ENCODE data around the gene CENPL.
A peak's percentile ranks its signal among the peaks of the same experiment; 100 is the strongest.
"Not testable (repeated sequence)": the region's sequence is repeated elsewhere in the genome, so short reads cannot be mapped to it uniquely, and the experiment has no call there.

Gene CENPL

DNA sequence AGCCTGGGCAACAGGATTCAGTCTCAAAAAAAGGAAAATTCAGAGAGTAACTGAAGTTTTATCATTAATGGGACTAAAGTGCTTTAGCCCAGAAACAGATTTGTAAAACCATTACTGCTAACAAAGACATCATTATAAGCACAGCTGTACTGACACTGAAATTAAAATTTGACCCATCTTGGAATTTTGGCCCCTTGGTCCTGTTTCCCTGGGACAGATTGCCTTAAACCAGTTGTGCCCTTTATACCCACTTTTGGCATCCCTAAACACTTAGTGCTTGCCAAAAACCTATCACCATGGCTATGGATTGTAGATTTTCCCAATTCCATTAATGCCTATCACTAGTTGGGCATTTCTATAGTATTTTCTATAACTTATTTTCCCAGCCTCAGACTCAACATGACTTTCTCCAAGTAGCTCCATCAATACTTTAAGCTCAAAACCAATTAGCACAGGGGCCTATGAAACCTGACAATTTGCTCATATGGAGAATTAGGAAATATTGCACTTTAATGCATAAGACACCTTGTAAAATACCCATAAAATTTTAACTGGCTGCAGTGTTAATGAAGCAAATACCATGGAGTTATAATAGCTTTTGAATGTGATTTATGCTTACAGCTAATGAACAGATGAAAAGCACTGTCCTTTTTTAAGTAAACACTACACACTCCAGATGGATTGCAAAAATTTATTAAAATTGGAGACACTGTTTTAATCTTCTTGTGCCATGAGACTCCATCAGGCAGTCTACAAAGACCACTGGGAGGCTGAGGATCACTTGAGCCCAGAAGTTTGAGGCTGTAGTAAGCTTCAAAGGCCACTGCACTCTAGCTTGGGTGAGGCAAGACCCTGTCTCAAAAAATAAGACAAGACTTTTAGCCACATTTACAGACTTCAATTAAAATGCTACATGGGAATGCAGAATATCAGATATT is 38.8 kb upstream of the CENPL start:
- Mint-ChIP-seq H3K4me3 (peak overlapping the region; percentile 50 to 93), H3K27me3 (no peaks in the 10 kb centered on the region), H3K36me3 (peaks cover 45 to 66% of the 10 kb centered on the region in 2 donors), H3K9me3 (no peaks in the 10 kb centered on the region), H3K27ac (peak overlapping the region; percentile 99), H3K4me1 (peaks cover 19 to 36% of the 10 kb centered on the region in 2 donors)
- no peak for DNase-seq
- ATAC-seq (replicated peaks), result no peak

DNA sequence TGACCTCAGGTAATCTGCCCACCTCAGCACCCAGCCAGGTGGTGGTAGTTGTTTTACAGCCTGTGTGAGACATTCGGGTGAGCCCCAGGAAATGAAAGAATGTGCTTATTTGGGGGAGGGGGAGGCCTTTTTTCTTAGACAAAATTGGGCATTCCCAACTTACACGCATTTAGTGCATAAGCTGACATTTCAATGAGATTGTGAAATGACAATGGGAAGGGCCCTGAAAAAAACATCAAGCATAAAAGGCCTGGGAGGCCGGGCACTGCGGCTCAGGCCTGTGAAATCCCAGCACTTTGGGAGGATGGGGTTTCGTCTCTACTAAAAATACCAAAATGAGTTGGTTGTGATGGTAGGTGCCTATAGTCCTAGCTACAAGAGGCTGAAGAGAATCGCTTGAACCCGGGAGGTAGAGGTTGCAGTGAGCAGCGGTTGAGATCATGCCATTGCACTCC is 38.1 kb upstream of the CENPL start:
- no peak for DNase-seq
- Mint-ChIP-seq H3K9me3 (no peaks in the 10 kb centered on the region), H3K27ac (peak overlapping the region; percentile 99), H3K4me1 (peaks cover 17 to 36% of the 10 kb centered on the region in 2 donors), H3K27me3 (no peaks in the 10 kb centered on the region), H3K4me3 (peak overlapping the region in 1 of 2 donors; percentile 44), H3K36me3 (peaks cover 43 to 63% of the 10 kb centered on the region in 2 donors)
- peak; percentile 4 to 9 for ATAC-seq (replicated peaks)

DNA sequence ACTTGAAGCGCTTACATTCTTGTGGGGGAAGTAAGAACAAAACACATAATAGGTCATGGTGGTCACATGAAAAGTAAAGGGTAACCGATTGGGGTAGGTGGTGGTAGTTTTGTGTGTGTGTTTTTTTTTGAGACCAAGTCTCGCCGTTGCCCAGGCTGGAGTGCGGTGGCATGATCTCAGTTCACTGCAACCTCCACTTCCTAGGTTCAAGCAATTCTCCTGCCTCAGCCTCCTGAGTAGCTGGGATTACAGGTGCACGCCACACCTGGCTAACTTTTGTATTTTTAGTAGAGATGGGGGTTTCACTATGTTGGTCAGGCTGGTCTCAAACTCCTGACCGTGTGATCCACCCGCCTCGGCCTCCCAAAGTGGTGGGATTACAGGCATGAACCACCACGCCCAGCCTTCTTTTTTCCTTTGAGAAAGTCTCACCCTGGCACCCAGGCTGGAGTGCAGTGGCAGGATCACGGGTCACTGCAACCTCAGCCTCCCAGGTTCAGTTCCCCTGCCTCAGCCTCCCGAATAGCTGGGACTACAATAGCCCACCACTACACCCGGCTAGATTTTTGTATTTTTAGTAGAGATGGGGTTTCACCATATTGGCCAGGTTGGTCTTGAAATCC is 37.6 kb upstream of the CENPL start:
- not testable (repeated sequence) for H3K9me3 Mint-ChIP-seq, DNase-seq, H3K27me3 Mint-ChIP-seq
- ATAC-seq (replicated peaks), result peak; percentile 21 to 30
- H3K36me3 Mint-ChIP-seq, result peaks cover 37 to 62% of the 10 kb centered on the region in 2 donors
- H3K4me3 Mint-ChIP-seq, result peak overlapping the region in 1 of 2 donors; percentile 44
- peaks cover 15 to 36% of the 10 kb centered on the region in 2 donors for H3K4me1 Mint-ChIP-seq
- H3K27ac Mint-ChIP-seq, result peak overlapping the region; percentile 94

DNA sequence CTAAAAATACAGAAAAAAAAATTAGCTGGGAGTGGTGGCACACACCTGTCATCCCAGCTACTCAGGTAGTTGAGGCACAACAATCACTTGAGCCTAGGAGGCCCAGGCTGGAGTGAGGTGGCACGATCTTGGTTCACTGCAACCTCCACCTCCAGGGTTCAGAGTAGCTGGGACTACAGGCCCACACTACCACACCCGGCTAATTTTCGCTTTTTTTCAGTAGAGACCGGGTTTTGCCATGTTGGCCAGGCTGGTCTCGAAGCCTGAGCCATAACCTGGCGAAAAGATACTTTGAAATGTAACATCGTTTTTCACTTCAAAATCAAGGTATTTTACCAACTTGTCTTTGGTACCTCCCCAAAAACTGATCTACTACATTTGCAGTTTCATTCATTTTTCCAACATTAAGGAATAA is 37.1 kb upstream of the CENPL start:
- H3K27me3 Mint-ChIP-seq, result no peaks in the 10 kb centered on the region
- peak; percentile 23 to 35 for ATAC-seq (replicated peaks)
- no peaks in the 10 kb centered on the region for H3K9me3 Mint-ChIP-seq
- H3K36me3 Mint-ChIP-seq, result peaks cover 32 to 57% of the 10 kb centered on the region in 2 donors
- peak overlapping the region; percentile 94 for H3K27ac Mint-ChIP-seq
- peak overlapping the region in 1 of 2 donors; percentile 17 for H3K4me3 Mint-ChIP-seq
- H3K4me1 Mint-ChIP-seq, result peaks cover 15 to 32% of the 10 kb centered on the region in 2 donors
- DNase-seq, result no peak

DNA sequence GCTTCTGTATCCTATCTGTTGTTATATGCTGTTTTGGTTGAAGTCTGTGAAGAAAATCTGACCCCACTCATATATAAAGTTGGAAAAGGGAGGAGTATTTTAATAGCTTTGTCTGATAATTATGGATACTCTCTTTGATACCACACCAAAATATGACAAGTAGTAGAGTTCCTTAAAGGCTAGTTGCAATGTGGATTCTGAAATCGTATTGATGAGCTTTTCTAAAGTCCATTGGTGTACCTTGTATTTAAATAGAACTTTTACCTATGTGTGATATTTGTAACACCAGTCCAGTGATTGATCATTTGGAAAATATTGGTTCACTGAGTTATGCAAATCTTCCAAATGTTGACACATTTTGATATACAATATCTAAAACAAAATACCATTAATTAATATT is 35.4 kb upstream of the CENPL start:
- no peak overlapping the region for H3K27ac Mint-ChIP-seq
- H3K4me1 Mint-ChIP-seq, result peaks cover 8 to 15% of the 10 kb centered on the region in 2 donors
- H3K4me3 Mint-ChIP-seq, result no peak overlapping the region
- ATAC-seq (replicated peaks) (no peak), DNase-seq (no peak)
- peaks cover 27 to 57% of the 10 kb centered on the region in 2 donors for H3K36me3 Mint-ChIP-seq
- H3K9me3 Mint-ChIP-seq, result no peaks in the 10 kb centered on the region
- no peaks in the 10 kb centered on the region for H3K27me3 Mint-ChIP-seq

DNA sequence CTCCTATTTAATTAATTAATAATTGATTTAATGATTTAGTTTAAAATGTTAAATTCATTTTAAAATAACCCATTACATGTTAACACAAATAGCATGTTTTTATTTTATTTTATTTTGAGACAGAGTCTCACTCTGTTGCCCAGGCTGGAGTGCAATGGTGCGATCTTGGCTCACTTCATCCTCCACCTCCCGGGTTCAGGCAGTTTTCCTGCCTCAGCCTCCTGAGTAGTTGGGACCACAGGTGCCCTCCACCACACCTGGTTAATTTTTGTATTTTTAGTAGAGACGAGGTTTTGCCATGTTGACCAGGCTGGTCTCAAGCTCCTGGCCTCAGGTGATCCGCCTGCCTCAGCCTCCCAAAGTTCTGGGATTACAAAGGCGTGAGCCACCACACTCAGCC is 34.9 kb upstream of the CENPL start:
- not testable (repeated sequence) for H3K9me3 Mint-ChIP-seq; DNase-seq; H3K4me3 Mint-ChIP-seq; H3K4me1 Mint-ChIP-seq; ATAC-seq (replicated peaks); H3K27me3 Mint-ChIP-seq
- H3K36me3 Mint-ChIP-seq, result peaks cover 24 to 56% of the 10 kb centered on the region in 2 donors
- peak overlapping the region; percentile 51 for H3K27ac Mint-ChIP-seq

DNA sequence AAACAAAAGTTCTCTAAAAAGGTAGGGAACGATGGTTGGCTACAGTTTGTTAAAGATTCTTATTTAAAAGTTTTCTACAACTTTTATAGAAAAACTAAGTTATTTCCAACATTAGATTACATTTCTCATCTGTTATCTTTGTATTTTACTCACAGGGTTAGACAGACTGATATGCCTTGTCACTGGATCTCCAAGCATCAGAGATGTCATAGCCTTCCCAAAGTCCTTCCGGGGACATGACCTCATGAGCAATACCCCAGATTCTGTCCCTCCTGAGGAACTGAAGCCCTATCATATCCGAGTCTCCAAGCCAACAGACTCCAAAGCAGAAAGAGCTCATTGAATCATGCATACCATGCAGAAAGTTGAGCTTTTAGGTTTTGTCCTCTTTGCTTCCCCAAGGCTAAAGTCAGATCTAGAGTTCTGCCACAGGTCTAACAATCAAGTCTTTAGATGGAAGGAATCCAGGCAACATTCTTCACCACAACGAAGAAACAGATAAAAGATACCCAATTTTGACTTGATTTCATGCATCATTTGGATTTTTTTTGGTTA is 32.8 kb upstream of the CENPL start:
- Mint-ChIP-seq H3K9me3 (no peaks in the 10 kb centered on the region), H3K27ac (peak overlapping the region; percentile 51), H3K27me3 (no peaks in the 10 kb centered on the region), H3K4me1 (no peaks in the 10 kb centered on the region), H3K4me3 (no peak overlapping the region), H3K36me3 (peaks cover 23 to 47% of the 10 kb centered on the region in 2 donors)
- DNase-seq (no peak), ATAC-seq (replicated peaks) (no peak)

DNA sequence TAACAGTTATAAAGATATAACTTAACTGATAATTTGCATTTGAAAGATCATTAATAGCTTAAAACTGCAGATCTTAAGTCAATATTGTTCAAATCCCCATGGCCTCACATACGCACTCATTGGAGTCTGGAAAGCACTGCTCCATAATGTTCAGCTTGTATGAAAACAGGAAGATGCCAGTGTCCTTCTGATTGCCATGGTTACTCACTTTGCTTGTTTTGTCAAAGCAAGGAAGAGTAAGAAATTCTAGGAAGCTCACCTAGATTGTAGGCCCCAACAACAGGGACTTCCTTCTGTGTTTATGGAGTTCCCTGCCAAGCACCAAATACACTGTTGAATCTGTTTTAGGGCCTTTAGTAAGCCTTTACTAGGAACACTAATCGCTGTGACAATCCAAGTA is 32.2 kb upstream of the CENPL start:
- no peaks in the 10 kb centered on the region for H3K9me3 Mint-ChIP-seq
- H3K27me3 Mint-ChIP-seq, result no peaks in the 10 kb centered on the region
- H3K36me3 Mint-ChIP-seq, result peaks cover 24 to 46% of the 10 kb centered on the region in 2 donors
- H3K4me1 Mint-ChIP-seq, result no peaks in the 10 kb centered on the region
- H3K4me3 Mint-ChIP-seq, result no peak overlapping the region
- no peak overlapping the region for H3K27ac Mint-ChIP-seq
- ATAC-seq (replicated peaks), result no peak
- no peak for DNase-seq

DNA sequence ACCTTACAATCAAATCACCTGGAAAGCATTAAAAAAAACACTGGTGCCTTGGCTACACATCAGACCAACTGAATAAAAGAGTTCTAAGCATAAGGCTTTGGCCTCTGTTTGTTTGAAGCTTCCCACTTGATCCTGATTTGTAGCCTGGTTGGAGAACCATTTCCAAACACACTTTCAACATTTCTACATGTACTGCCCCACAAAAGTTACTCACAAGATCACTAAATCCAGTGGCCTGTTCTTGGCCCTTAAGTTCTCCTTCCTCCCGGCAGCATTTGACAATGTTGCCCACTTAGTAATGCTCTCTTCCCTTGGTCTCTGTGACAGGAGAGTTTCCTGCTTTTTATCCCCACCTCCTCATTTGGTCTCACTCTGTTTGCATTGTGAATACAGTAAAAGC is 31.3 kb upstream of the CENPL start:
- DNase-seq (no peak), ATAC-seq (replicated peaks) (no peak)
- no peaks in the 10 kb centered on the region for H3K9me3 Mint-ChIP-seq
- peaks cover 28 to 45% of the 10 kb centered on the region in 2 donors for H3K36me3 Mint-ChIP-seq
- H3K27me3 Mint-ChIP-seq, result no peaks in the 10 kb centered on the region
- H3K4me1 Mint-ChIP-seq, result no peaks in the 10 kb centered on the region
- H3K4me3 Mint-ChIP-seq, result no peak overlapping the region
- H3K27ac Mint-ChIP-seq, result peak overlapping the region; percentile 7

DNA sequence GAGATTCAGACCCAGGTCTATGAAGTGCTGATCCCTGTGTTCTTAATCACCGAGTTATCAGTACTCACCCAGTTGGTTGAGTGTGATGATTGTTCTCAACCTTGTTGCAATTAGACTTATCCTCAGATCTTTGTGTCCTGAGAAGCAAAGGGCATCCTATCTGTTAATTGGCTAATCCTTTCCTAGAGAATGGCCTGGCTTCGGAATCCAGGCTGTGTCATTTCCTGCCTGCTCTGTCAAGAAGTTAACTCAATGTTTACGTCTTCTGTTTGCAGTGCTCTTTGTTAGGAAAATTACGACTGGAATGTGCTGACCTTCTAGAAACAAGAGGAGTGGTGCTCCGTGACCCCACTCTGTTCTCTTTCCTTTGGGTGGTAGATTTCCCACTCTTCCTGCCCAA is 28.4 kb upstream of the CENPL start:
- H3K4me3 Mint-ChIP-seq, result no peak overlapping the region
- H3K9me3 Mint-ChIP-seq, result no peaks in the 10 kb centered on the region
- no peaks in the 10 kb centered on the region for H3K27me3 Mint-ChIP-seq
- DNase-seq (no peak), ATAC-seq (replicated peaks) (no peak)
- peaks cover 33 to 54% of the 10 kb centered on the region in 2 donors for H3K36me3 Mint-ChIP-seq
- H3K4me1 Mint-ChIP-seq, result no peaks in the 10 kb centered on the region
- H3K27ac Mint-ChIP-seq, result no peak overlapping the region

DNA sequence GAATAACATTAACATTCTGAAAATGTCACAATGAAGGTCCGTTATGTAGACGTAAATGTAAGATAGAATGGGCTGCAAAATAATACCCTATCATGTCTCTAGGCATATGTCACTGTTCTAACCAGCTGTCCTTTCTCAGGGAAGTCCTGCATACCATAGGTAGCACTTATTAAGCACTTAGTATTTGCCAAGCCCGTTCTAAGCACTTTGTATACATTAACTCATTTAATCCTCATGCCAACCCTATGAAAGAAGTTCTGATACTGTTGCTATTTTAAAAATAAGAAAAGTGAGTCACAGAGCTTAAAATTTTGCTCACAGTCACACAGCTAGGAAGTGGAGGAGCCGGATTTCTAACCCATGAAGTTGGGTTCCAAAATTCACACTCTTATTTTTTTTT is 27.4 kb upstream of the CENPL start:
- DNase-seq, result no peak
- Mint-ChIP-seq H3K4me3 (no peak overlapping the region), H3K4me1 (no peaks in the 10 kb centered on the region), H3K27me3 (no peaks in the 10 kb centered on the region), H3K27ac (no peak overlapping the region), H3K36me3 (peaks cover 34 to 53% of the 10 kb centered on the region in 2 donors), H3K9me3 (no peaks in the 10 kb centered on the region)
- no peak for ATAC-seq (replicated peaks)

DNA sequence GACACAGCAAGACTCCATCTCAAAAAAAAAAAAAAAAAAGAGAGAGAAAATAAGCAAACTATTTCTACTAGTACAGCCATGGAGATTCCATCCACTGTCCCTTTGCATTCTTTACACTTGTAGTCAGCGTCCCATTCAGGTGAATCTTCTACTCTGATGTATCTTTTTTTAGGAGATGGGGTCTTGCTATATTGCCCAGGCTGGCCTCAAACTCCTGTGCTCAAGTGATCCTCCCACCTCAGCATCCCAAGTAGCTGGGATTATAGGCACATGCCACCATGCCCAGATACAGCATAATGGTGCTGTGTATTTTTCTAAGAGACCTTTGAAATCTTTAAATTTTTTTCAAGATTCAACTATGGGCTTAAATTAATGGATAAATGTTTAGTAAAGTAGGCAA is 8.1 kb upstream of the CENPL start:
- Mint-ChIP-seq H3K27me3 (no peaks in the 10 kb centered on the region), H3K4me3 (no peak overlapping the region), H3K4me1 (peaks cover 1 to 5% of the 10 kb centered on the region in 2 donors), H3K27ac (no peak overlapping the region), H3K9me3 (no peaks in the 10 kb centered on the region), H3K36me3 (peaks cover 10 to 28% of the 10 kb centered on the region in 2 donors)
- DNase-seq (no peak), ATAC-seq (replicated peaks) (no peak)

DNA sequence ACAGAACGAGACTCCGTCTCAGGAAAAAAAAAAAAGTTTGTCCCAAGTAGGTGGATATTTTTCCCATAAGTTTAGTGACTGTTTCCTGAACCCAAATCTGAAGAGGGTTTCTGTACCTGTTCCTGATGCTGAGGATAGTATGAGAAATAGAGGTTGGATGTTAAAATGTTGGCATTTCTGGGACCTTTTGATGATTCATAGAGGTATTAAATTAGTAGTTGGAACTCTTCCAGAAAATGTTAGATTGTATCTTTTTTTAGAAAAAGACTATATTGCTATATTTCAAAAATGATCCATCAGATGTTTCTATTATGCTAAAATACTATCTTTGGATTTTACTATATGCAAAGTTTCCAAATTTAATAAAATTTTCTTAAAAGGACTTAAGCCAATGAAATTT is 2.9 kb upstream of the CENPL start:
- DNase-seq (no peak), ATAC-seq (replicated peaks) (no peak)
- peaks cover 8 to 21% of the 10 kb centered on the region in 2 donors for H3K36me3 Mint-ChIP-seq
- no peaks in the 10 kb centered on the region for H3K27me3 Mint-ChIP-seq
- H3K4me1 Mint-ChIP-seq, result peaks cover 13 to 36% of the 10 kb centered on the region in 2 donors
- no peaks in the 10 kb centered on the region for H3K9me3 Mint-ChIP-seq
- H3K4me3 Mint-ChIP-seq, result no peak overlapping the region
- no peak overlapping the region for H3K27ac Mint-ChIP-seq

DNA sequence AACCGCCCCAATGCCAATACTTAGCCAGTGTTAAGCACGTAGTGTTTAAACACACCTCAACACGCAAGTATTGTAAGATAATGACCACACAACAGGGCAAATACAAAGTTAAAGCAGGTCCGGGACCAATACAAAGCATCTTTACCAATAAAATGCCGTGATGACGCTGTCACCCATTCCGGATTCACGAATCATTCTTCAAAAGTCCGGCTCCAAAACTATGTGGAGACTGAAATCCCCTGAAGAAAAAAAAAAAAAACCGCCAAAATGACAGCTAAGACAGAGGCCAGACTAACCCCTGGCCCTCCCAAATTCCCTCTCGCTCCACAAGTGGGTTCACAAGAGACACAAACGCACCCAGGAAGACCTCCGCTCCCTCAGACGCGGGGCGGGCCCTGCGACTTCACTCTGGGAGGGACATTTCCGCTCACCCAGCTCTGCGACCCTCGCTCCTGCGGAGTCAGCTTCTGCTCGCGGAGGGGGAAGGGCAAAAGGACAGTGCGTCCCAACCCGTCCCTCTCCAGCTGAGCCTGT is 835 bp downstream of the CENPL start:
- Mint-ChIP-seq H3K36me3 (peaks cover 13 to 20% of the 10 kb centered on the region in 2 donors), H3K4me3 (peak overlapping the region; percentile 93 to 98), H3K27ac (peak overlapping the region; percentile 99), H3K27me3 (no peaks in the 10 kb centered on the region), H3K4me1 (peaks cover 20 to 43% of the 10 kb centered on the region in 2 donors), H3K9me3 (no peaks in the 10 kb centered on the region)
- no peak for DNase-seq
- peak in 1 of 2 donors; percentile 40 for ATAC-seq (replicated peaks)
